C4-2B (cell line): ENCODE measurements around the gene AKAP12.
"Not testable (repeated sequence)": the region's sequence is repeated elsewhere in the genome, so short reads cannot be mapped to it uniquely, and the experiment has no call there.

Experiments
- H3K27ac ChIP-seq: fragments of 450-650 bp; 2 replicates; pipeline ENCODE4 v1.5.1; 2017
- ZFX ChIP-seq: fragments of 450-650 bp; IDR thresholded peaks from 2 replicates; pipeline ENCODE4 v1.6.1; 2017
- TF ChIP-seq, protein P1 (sequence below): fragments of 450-650 bp; conservative IDR thresholded peaks from 2 replicates; pipeline ENCODE4 v1.5.1; 2017; ENCODE audit warnings: mild to moderate bottlenecking

The AKAP12 gene

DNA sequence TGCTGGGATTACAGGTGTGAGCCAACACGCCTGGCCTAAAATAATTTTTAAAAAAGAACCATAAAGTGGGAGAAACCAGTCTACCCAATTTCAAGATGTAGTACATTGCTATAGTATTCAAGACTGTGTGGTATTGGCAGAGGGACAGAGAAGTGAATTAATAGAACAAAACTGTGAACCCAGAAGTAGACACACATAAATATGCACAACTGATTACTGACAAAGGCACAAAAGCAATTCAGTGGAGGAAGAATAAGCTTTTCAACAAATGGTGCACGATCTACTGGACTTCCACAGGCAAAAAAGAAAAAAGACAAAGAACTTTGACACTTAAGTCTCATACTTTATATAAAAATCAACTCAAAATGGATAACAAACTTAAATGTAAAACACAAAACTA is 136.1 kb downstream of the AKAP12 start:
- no peak overlapping the region for H3K27ac ChIP-seq
- TF ChIP-seq, protein P1, sequence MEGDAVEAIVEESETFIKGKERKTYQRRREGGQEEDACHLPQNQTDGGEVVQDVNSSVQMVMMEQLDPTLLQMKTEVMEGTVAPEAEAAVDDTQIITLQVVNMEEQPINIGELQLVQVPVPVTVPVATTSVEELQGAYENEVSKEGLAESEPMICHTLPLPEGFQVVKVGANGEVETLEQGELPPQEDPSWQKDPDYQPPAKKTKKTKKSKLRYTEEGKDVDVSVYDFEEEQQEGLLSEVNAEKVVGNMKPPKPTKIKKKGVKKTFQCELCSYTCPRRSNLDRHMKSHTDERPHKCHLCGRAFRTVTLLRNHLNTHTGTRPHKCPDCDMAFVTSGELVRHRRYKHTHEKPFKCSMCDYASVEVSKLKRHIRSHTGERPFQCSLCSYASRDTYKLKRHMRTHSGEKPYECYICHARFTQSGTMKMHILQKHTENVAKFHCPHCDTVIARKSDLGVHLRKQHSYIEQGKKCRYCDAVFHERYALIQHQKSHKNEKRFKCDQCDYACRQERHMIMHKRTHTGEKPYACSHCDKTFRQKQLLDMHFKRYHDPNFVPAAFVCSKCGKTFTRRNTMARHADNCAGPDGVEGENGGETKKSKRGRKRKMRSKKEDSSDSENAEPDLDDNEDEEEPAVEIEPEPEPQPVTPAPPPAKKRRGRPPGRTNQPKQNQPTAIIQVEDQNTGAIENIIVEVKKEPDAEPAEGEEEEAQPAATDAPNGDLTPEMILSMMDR: no peak
- TF ChIP-seq ZFX: no peak

DNA sequence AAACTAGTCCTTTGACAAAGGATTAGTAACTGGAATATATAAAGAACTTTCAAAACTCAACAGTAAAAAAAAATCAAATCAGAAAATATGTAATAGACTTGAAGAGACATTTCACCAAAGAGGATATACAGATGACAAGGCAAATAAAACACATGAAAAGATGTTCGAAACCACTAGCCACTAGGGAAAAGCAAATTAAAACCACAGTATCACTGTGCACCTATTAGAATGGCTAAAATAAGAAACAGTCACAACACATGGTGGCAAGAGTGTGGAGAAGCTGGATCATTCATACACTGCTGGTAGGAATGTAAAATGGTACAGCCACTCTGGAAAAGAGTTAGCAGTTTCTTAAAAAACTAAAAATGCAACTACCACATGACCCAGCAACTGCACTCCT is 136.7 kb downstream of the AKAP12 start:
- TF ChIP-seq ZFX: no peak
- TF ChIP-seq, protein P1: no peak
- H3K27ac ChIP-seq: no peak overlapping the region

DNA sequence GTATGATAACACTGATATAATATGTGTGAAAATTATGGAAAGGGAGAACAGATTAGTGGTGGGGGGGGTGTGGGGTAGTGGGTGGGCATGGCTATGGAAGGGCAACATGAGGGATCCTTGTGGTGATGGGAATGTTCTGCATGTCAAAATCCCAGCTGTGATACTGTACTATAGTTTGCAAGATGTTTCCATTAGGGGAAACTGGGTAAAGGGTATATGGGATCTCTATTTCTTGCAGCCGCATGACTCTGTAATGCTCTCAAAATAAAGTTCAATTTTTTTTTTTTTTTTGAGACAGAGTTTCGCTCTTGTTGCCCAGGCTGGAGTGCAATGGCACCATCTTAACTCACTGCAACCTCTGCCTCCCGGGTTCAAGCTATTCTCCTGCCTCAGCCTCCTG is 137.3 kb downstream of the AKAP12 start:
- H3K27ac ChIP-seq: no peak overlapping the region
- TF ChIP-seq, protein P1: no peak
- TF ChIP-seq ZFX: no peak

DNA sequence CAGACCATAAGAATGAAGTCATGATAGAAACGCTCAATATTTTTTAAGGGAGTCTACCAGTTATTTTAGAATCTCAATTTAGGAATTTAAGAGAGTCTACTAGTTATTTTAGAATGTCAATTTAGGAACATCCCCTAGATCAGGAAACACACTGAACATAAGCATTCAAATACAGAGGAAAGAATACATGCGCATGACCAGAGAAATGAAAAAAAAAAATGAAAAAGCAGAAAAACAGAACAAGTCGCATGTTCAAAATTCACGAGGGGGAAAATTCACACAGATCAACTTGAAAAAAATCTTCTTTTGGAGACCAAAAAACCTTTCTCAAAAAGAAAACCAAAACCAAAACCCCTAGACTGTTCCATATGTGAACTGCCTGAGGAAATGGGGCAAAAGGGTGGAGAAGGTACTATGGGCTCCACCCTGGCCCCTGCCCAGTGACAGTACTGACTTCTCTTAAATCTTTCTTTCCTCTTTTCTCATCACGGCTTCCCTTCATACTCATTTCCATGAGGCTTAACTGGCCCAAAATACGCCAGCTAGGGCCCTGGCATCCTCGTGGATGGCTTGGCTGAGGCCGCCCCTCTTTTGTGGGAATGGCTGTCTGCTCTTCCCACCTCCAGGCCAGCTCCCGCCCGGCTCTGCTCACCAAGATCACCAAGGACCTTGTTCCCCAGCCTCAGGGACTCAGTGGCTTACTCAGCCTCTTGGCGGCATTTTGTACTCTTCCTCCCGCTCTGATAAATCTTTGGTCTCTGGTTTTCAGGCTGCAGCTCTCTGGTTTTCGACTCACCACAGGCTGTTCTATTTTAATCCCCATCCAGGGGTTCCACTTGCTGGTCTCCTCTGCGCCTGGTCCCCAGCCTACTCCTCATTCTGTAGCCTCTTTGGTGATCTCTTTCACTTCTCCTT is 140.4 kb downstream of the AKAP12 start:
- TF ChIP-seq, protein P1: no peak
- TF ChIP-seq ZFX: no peak
- H3K27ac ChIP-seq: no peak overlapping the region

DNA sequence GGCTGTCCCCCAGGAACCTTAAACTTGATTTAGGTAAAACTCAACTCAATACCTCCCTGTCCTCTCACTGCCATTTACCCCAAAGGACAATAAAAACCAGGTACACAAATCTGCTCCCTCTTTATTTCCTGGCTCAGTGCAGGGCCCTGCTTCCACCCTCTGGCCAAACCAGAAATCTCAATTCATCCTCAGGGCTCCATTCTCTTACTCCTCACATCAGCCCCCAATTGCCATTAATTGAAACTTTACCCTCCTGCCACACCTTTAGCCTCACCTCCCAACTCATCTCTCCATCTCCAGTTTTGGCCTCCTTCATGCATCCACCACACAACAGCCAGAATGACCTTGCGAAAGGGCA is 141.1 kb downstream of the AKAP12 start:
- H3K27ac ChIP-seq: no peak overlapping the region
- TF ChIP-seq, protein P1: no peak
- TF ChIP-seq ZFX: no peak

DNA sequence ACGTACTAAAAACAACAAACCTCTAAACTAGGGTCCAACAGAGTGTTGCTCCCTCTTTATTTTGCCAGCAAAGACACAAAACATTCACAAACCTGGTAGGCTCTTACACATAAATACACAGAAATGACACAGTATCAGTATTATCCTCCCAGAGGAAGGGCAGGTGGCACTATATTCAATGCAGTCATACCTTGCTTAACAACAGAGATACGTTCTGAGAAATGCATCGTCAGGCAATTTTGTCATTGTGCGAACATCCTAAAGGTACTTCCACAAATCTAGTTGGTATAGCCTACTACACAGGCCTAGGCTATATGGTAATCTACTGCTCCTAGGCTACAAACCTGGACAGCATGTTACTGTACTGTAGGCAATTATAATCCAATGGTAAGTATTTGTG is 142.0 kb downstream of the AKAP12 start:
- no peak overlapping the region for H3K27ac ChIP-seq
- TF ChIP-seq, protein P1: no peak
- no peak for TF ChIP-seq ZFX

DNA sequence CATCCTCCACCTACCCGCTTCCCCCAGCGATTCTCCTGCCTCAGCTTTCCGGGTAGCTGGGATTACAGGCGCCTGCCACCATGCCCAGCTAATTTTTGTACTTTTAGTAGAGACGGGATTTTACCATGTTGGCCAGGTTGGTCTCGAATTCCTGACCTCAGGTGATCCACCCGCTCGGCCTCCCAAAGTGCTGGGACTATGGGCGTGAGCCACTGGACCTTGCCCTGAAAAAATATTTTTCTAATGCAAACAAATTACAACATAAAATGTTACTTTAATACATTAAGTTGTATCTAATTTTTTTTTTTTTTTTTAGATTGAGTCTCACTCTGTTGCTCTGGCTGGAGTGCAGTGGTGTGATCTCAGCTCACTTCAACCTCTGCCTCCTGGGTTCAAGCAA is 142.9 kb downstream of the AKAP12 start:
- H3K27ac ChIP-seq: not testable (repeated sequence)

DNA sequence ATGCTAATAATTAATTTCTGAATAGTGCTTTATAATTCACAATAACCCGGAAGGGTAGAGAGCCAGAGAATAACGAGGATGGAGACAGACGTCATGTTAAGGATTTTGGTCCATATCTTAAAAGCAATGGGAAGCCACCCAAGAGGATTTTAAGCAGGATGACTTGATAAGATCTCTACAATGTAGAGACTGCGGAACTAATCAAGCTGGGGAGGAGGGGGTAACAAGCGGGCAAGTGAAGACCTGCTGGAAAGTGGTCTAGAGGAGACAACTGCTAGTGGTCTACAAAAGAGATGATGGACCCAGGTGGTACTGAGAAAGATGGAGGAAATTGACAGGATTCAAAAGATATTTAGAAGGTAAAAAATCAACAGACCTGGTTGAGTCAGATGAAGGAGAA is 144.4 kb downstream of the AKAP12 start:
- H3K27ac ChIP-seq: no peak overlapping the region
- TF ChIP-seq, protein P1: no peak
- no peak for TF ChIP-seq ZFX
